Stimulated activated CD4-positive, alpha-beta T cell treated with anti-CD3 and anti-CD28 coated beads, Interleukin-2, amount 100 ng/mL, for 24 hours (primary cell): Measurements from ENCODE around the gene FAM83D.
"Not testable (repeated sequence)": the region's sequence is repeated elsewhere in the genome, so short reads cannot be mapped to it uniquely, and the experiment has no call there.

Experiments used
- DNase-seq, 2 donors: peaks; one replicate each; pipeline ENCODE4 v3.0.0-alpha.2; 2020

FAM83D gene

DNA sequence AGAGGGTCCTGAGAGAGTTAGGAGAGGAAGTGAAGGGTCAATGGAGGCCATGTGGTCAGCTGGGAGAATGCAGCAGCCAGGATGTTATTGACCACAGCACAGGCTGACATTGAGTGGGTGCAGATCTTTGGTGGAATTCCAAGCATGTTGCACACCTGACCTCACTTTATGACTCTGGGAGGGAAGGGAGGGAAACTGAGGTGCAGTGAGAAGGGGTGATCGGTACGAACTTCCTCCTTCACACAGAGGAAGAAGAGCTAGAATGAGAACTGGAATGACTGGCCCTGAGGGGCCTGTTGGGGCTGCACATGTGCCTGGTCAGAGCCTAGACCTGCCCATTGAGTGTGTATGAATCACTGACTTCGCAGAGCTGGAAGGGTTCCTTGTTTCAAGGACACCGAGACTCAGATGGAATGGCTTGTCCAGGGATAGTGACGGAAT lies 9.8 kb downstream of the FAM83D start:
- DNase-seq = no peak

DNA sequence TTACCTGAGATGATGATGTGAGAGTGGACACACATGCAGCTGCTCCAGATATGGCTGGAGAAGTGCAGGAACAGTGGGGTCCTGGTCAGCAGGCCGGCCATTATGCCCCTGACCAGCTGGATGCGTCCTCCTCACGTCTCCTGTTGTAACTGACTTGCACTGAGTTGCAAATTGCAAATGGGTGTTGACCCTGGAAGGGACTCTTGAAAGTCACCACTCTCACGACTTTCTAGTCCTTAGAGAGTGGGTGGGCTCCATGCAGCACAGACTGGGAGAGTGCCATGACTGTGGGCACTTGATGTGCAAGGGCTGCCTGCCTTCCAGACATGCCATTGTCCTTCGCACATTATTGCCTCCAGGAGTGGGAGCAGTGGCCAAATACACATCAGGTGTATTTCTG lies 10.8 kb downstream of the FAM83D start:
- DNase-seq = no peak

DNA sequence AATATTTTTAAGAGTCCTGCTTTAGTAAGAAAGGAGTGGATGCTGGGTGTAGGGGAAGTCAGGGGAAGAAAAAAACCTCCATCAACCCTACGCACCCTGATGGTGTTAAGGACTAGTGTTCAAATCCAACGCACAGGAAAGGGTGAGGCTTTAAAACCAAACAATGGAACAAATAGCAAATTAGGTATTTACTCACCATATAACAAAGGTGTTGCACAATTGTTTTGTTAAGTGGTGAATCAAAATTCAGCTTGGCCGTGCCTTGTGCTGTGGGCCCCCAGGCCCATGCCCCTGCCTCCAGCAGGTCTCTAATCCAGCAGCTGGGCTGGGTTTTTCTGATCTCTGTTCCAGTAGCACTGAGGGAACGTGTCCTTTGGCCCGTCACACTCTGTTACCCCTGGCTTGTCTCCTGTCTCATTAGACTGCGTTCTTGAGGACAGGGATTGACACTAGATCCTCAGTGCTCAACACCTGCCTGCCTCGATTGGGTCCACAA lies 11.8 kb downstream of the FAM83D start:
- no peak for DNase-seq

DNA sequence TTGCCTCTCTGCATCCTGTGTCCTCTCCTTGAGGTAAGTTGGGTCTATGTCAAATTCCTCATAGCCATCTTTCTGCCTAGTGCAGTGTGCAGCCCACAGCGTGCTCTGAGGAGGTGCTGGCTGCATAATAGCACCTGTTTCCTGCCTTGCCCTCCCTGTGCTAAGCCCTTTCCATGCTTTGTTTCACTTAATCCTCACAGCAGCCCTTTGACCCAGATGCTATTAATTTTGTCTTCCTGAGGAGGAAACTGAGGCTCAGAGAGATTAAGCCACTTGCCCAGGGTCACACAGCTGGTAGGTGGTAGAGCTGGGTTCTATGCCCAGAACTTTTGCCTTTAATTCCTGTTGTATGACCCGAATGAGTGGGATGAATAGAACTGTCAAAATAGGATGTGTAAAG lies 13.5 kb downstream of the FAM83D start:
- no peak for DNase-seq

DNA sequence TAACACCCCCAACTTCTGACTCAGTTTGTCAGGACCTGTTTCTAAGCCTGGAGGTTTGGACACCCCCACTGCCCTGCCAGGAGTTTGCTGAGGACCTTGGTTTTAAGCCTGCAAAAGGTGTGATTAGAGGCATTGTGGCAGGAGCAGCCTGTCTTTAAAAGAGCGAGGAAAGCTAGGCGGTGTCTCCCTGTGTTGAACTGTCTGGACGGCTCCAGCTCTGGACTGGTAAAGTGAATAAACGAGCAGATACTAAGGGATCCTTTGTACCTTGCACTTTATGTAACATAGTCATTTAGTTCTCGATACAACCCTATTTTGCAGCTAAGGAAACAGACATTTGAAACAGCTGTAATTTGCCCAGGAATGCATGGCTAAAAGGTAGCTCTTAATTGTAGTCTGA lies 14.4 kb downstream of the FAM83D start:
- DNase-seq = no peak

DNA sequence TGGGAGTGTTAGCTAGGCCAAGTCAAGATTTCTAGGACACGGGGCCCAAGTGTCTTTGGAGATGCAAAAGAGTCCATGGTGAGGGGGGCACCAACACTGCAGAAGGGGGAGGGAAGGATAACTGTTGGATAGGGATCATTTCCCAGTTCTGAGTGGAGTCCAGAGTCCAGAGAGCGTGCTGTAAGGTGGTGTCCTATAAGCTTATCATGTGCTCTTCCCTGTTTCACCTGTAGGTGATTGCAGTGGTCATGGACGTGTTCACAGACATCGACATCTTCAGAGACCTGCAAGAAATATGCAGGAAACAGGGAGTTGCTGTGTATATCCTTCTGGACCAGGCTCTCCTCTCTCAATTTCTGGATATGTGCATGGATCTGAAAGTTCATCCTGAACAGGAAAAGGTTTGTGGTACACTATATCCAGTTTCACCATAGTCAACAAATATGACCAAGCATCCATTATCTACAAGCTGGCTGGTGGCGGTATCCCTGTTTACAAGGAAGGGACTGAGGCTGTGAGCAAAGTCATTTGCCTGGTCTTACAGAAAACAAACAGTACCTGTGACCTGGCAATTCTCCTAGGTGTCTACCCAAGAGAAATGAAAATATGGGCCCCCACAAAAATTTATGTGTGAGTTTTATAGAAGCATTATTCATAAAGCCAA lies 15.6 kb downstream of the FAM83D start:
- no peak for DNase-seq

DNA sequence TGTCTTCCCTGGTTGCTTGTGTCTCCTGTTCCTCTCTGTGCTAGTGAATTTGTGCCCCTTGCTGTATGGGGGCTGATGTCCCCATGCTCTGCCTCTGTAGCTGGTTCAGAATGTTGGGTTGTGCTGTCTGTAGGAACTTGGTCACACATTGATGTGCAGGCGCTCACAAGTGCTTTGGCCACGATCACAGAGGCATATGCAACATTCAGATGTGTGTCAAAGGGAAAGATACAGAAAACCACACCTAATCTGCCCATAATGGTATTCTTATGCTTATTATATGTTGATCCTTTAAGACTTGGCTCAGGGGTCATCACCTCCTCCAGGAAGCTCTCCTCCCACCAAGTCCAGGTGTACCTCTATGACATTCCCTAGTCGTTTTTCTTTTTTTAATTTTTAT lies 18.8 kb downstream of the FAM83D start:
- DNase-seq = no peak

DNA sequence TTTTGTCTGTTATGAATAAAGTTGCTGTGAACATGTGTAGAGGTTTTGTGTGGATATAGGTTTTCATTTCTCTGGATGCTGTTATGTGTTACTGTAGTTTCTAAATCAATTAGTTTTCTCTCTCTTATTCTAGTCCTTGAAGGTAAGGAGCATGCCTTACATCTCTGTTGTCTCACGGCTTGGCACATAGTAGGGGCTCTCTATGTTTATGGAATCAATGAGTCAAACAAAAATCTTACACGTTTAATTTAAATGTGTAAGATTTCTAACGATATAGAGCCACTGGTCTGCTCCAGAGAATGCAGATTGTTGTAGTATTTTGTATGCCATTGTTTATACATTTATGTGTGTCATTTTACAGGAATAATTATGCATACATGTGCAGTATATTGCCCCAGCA lies 20.6 kb downstream of the FAM83D start:
- no peak for DNase-seq

DNA sequence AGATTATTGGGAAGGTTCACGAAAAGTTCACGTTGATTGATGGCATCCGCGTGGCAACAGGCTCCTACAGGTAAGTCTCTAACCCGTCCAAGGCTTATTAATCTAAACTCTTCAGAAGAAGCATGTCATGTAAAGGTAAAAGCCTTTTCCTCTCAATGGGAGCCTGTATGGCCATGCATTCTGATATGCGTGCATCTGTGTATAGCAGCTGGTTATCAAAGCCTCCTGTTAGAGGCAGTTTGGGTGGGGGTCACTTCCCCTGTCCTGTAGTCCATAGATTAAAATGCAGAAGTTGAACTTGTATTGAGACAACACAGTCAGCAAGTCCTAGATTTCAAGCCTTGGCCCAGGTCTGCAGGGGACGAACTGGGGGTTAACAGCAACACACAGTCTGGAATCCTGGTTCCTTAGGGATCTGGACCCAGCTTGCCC lies 21.7 kb downstream of the FAM83D start:
- no peak for DNase-seq

DNA sequence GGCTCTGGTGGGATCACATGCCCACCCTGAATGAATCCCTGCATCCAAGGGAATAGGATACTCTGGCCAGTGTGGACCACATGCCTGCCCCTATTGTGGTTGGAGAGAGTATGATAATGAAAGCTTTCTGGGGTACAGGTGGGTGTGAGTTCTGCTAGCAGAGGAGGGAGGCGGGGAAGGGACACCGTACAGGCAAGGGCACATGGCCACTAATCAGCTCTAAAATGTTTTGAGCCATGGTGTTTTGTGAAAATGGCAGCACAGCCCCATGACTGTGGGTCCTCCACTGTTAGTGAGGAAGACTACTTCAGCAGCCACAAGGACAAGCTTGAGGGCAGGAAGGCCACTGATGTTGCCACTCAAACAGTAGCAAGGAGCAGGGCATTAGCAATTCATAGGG lies 24.0 kb downstream of the FAM83D start:
- DNase-seq = no peak

DNA sequence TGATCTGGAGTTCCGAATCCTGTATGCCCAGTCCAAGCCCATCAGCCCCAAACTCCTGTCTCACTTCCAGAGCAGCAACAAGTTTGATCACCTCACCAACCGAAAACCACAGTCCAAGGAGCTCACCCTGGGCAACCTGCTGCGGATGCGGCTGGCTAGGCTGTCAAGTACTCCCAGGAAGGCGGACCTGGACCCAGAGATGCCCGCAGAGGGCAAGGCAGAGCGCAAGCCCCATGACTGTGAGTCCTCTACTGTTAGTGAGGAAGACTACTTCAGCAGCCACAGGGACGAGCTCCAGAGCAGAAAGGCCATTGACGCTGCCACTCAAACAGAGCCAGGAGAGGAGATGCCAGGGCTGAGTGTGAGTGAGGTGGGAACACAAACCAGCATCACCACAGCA lies 25.4 kb downstream of the FAM83D start:
- no peak for DNase-seq

DNA sequence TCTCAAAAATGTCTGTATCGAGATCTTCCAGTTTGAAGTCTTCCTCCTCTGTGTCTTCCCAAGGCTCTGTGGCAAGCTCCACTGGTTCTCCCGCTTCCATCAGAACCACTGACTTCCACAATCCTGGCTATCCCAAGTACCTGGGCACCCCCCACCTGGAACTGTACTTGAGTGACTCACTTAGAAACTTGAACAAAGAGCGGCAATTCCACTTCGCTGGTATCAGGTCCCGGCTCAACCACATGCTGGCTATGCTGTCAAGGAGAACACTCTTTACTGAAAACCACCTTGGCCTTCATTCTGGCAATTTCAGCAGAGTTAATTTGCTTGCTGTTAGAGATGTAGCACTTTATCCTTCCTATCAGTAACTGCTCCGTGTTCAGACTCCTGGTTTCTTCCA lies 25.9 kb downstream of the FAM83D start:
- DNase-seq = no peak

DNA sequence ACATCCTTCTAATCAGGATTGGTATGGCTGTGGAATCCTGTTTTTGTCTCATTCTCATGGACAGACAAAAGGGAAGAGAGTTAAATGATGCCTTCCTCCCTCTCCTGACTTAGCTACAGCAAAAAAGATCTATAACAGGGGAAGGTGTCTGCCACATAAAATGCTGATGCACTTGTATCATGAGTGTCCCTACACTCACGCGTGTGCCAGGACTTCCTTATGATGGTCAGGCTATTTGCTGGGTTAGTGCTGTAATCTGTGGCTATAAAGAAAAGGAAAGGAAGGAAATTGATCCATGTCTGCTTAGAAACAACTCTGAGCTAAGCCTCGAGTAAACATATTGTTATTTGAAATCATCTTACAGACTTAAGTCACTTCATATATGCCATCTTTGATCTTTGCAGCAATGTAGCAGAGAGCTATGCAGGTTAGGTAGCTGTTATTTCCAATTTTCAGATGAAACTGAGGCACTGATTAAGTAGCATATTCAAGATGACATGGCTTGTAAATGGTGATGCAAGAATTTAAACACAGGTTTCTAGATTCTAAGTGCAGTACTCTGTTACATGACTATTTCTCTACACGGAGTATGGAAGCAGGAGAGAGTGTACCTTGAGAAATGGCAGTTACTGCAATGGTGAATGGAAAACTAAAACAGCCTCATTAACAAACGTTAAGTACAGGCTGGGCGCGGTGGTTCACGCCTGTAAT lies 27.6 kb downstream of the FAM83D start:
- no peak for DNase-seq

DNA sequence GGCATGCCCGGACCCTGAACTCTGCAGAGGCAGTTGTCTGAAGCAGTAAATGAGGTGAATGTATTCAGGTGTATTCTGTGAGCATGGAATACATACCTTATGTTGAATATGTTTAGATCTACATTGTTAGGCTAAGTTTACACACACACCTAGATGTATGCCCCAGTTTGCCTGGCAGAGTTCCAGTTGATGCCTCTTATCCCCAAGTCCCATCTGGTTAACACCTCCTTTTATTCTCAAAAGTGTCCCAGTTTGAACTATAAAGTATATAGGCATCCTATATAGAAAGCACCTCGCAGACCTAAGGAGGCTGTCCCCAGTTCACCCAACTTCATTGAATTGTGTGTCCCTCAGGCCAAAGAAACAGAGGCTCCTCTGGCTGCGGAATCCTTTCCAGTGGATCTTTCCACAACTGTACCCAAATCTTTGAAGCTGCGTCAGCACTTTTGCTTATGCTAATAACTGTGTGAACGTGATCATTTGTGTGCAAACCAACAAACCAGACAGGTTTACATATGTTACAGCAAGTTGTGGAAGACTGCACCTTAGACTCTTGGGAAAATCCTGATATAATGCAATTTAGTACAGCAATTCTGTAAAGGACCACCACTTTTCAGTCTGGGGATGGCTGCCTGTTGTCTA lies 31.1 kb downstream of the FAM83D start:
- no peak for DNase-seq

DNA sequence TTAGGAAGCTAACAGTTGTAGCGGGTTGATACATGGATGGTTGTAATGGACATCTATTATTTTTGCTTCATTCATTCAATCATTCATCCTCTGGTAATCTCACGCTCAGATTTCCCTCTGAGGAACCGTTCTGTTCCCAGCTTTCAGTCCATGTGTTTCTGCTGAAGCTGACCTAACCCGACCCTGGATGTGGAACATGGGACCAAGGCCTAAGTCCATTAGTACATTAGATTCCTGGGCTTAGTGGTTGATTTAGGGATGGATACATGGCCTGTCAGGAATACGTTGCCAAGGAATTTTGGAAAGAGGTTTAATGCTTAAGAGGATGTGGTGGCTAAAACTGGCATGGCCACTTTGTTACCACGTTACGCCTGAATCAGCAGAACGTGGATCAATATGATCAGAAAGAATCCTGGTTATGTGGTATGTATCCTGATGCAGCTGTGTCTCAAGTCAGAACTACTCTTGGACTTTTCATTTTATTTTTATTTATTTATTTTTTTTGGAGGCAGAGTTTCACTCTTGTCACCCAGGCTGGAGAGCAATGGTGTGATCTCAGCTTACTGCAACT lies 31.8 kb downstream of the FAM83D start:
- no peak for DNase-seq

DNA sequence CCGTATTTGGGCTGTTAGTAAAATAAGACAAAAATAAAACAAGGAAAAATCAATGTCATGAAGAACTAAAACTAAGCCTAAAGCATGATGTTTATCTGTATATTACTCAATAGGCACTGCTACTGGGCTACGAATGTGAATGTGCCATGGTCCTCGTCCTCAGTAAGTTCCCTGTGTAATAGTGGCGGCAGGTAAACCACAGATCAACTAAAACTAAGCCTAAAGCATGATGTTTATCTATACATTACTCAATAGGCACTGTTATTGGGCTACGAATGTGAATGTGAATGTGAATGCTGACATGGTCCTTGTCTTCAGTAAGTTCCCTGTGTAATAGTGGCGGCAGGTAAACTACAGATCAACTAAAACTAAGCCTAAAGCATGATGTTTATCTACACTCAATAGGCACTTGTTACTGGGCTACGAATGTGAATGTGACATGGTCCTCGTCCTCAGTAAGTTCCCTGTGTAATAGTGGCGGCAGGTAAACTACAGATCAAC lies 34.0 kb downstream of the FAM83D start:
- not testable (repeated sequence) for DNase-seq

DNA sequence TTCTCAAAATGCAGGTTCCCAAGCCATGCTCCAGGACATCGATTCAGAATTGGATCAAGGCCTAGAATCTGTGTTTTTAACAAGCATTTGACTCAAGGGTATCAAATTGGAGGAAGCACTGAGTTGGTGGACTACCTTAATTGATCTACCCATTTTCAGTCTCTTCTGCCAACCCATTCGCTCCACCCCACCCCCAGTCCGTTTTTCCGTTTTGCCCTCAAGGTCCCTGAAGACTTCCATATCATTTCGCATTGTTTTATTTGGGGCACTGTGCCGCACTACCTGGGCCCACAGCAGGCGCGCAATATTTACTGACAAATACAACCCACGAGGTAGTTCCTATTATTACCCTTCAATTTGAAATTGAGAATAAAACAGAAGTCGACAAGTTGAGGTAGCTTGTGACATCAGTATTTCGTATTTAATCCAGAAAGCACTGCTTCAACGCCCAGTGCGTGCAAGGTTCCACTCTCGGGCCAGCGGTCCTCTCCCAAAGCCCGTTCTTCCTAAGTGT lies 35.4 kb downstream of the FAM83D start:
- peak; percentile 36 to 45 for DNase-seq

DNA sequence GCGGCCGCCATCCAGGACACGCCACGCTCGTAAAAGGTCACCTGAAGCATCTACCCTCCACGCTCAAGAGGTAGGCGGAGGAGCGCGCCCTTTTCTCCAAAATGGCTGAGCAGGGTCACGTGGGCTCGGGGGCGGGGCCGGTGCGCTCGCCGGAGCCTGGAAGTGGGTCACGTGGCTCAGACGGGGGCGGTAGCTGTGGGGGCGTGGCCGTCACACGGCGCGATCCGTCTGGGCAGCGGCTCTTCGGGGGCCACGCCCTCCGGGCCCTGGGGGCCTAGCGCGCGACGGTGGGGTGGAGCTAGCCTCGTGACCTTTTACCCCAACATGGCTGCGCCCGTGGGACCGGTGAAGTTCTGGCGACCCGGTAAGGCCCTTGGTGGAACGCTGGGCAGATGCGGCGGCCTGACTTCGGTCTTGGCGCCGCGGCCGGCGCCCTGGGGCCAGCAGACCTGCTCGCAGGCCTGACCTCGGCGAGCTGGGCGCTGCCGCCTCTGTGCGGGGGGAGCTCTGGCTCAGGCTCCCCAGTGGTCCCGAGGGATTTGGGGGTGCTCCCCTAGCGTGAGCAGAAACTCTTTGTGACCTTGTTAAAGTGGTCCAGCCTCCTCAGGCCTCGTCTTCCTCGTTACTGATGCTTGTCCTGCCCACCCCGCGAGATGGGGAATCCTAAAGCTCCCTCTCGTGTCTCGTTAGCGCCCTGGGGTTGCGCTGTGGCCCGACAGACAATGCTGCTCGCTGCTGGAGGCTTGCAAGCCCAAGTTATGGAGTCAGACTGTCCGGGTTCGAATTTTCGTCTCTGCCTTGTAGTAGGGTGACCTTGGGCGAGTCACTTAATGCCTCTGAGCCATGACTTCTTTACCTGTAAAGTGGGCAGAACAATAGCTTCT lies 36.1 kb downstream of the FAM83D start, which contains the start of gene DHX35:
Gene DHX35, plus strand, starts transcription at position 301 of the 884 bp plus-strand sequence. Its CDS starts 24 bp downstream, at position 325.
- peak; percentile 99 for DNase-seq

DNA sequence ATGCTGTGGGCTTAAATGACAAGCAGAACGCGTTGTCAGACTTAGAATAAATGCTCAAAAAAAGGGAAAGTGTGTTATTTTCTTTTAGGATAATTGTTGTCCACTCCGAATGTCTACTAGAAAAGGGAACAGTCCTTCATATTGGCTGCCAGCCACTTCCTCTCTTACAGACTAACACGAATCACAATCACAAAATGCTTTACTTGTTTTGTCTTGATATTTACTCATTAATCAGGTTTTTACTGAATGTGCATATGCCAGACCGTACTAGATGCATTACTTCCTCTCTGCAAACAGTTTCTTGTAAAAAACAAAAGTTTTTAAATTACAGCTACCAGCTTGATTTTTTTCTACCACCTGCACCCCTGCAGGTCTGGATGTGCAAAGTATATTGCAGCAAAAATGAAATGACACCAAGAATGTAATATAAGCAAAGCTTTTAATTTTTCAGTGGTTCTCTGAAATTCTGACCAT lies 36.7 kb downstream of the FAM83D start:
- DNase-seq = no peak

DNA sequence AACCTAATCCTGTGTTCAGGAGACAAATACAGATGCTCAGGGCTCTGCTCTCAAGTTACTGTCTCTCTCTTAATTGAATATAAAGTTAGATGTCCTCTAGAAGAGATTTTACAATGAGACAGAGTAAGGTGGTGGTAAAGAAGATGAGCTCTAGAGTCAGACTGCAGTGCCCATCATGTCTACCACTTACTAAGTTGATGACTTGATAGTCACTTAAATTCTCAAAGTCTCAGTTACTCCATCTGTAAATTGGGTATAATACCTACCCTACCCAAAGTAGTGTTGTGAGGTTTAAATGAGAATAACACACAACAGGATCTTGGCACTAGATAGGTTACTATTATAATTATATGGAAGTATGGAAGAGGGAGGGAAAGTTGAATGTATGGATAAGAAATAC lies 37.5 kb downstream of the FAM83D start:
- DNase-seq = no peak

DNA sequence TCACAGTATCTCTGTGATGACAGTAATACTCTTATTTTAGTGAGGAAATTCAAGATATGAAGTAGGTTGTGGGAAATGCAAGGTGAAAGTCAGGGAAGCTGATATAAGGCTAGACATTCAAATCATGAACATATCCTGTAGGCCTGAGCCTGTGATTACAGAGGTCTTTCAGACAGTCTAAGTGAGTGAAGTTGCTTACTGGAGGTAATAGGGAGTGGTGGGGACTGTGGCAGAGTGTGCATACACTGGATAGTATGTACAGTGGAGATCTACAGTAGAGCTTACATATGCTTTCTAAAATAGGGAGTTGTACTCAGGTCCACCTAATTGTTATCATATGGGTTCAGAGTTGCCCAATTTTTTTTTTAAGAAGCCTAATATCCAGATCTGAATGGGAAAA lies 39.0 kb downstream of the FAM83D start:
- DNase-seq = no peak

DNA sequence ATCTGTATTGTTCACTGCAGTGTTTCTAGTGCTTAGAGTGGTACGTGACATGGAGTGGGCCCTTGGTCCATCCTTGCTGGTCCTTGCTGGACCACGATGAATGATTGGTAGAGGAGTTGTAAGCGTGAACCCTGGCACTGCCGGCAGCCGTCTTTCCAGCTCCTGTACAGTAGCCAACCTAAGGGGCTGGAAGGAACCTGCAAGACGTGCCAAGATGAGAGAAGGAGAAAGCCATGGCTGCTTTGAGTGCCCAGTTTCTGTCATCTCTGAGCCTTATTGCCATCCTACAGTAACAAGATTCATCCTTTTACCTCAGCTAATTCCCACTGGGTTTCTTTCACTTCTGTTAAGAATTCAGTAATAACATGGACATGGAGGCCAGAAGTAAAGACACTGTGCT lies 41.9 kb downstream of the FAM83D start:
- DNase-seq = no peak
